Stimulated activated CD4-positive, alpha-beta T cell treated with anti-CD3 and anti-CD28 coated beads, Interleukin-1b, Interleukin-23, amount 100 ng/mL, for 1 hour (primary cell): Measurements from ENCODE around the gene VPS45.

ENCODE experiments used
- DNase-seq, 2 donors: peaks; one replicate each; pipeline ENCODE4 v3.0.0-alpha.2; 2020; ENCODE audit warnings: low read depth in 2 of 2

Gene VPS45

DNA sequence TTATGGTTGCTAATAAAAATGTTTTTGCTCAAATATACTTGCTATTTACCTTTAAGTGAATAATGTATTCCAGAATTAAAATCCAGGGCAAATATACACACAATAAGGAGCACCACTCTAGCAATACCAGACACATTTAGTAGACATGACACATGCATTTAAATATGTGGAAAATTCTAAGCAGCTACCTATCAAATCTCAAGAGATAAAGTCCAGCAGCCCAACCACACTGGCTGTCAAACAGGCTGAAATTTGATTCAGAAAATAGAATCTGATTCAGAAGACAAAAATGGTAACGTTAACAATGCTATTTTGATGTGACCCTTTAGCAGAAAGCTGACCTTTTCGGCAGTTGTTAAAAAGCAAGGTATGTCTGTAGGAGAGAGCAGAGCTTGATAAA lies 124.4 kb downstream of the VPS45 start:
- no peak for DNase-seq

DNA sequence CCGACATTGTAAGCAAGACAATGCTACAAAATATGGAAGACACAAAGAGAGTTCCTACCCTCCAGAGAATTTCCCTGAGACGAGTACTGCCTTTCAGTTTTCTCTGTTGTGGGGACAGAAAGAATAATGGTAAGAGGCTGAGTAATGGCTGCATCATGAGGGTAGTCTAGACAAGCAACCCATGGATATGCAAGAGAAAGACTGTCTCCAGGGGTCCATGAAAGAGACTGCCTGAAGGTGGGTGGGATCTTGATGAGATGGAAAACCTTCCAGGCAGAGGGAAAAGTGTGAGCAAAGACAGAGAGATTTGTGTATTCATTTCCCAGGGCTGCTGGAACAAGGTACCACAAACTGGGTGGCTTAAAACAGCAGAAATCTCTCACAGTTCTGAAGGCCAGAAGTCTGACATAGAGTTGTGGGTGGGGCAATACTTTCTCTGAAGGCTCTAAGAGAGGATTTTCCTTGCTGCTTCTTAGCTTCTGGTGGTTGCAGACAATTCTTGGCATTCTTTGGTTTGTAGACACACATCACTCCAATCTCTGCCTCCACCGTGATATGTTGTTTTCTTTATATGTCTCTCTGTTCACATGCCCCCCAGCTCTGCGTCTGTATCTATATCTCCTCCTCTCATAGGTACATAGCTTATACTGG lies 126.9 kb downstream of the VPS45 start:
- no peak for DNase-seq
